Measurements from ENCODE around the gene WNK2. TPM values are rescaled to one million over a fixed set of nuclear protein-coding genes. Genes with fewer than 3 reads are reported as not detected.
A peak's percentile ranks its signal among the peaks of the same experiment; 100 is the strongest.

The WNK2 gene
- total RNA-seq, 1 experiment from 2014 or later = 69.4 TPM

DNA sequence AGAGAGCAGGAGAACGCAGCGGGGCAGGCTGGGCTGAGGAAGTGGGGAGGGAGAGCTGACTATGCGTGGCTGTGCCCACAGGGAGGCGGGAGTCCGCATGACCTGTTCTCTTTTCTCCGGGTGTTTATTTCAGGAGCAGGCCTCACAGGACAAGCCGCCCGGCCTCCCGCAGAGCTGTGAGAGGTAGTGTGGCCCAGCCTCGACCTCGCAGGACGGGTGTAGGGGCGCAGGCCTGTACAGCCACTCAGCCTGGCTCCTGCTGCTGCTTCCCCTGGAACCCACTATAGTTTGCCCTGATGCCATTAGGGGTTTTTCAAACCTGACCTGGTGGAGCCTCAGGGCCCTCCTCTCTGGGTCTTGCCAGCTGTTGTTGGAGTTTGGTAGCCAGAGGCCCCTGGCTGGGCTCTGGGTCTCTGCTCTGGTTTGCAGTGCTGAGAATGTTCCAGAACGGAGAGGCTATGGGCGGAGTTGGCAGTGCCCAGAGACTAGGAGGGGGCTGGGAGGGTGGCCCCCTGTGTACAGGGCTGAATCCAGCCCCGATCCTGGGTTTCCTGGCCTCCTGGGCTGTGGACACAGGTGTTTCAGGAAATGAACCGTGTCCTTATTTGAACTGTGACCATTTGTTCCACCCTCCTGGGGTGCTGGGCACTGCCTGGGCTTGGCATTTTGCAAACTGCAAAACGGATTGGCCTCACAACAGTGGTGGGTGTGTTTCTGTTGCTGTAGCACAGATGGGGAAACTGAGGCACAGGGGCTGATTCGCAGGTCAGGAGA, 78.8 kb downstream of the WNK2 start:
- peak; percentile 29 for DNase-seq
- TF ChIP-seq, protein P1, sequence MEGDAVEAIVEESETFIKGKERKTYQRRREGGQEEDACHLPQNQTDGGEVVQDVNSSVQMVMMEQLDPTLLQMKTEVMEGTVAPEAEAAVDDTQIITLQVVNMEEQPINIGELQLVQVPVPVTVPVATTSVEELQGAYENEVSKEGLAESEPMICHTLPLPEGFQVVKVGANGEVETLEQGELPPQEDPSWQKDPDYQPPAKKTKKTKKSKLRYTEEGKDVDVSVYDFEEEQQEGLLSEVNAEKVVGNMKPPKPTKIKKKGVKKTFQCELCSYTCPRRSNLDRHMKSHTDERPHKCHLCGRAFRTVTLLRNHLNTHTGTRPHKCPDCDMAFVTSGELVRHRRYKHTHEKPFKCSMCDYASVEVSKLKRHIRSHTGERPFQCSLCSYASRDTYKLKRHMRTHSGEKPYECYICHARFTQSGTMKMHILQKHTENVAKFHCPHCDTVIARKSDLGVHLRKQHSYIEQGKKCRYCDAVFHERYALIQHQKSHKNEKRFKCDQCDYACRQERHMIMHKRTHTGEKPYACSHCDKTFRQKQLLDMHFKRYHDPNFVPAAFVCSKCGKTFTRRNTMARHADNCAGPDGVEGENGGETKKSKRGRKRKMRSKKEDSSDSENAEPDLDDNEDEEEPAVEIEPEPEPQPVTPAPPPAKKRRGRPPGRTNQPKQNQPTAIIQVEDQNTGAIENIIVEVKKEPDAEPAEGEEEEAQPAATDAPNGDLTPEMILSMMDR (conservative IDR thresholded peaks at IDR 0.05) = no peak
- Histone ChIP-seq H3K56ac (ENCODE audit: insufficient read length, low read depth, low read length) (no peak overlapping the region), H2AK5ac (ENCODE audit: insufficient read length, low read length) (no peak overlapping the region), H3K27ac (ENCODE audit: insufficient read length, low read depth, low read length) (no peak overlapping the region), H3K4ac (ENCODE audit: low read depth, low read length) (no peak overlapping the region), H4K5ac (ENCODE audit: insufficient read length, low read depth, low read length) (no peak overlapping the region), H3K23me2 (ENCODE audit: insufficient read length, low read depth, low read length, poor library complexity, severe bottlenecking) (no peaks in the 10 kb centered on the region), H4K20me1 (ENCODE audit: control insufficient read depth, insufficient read depth, insufficient read length) (peaks cover under 1% of the 10 kb centered on the region), H2BK15ac (ENCODE audit: low read depth, low read length) (no peak overlapping the region), H3K79me1 (ENCODE audit: insufficient read depth, low read depth, low read length, poor library complexity, severe bottlenecking) (no peaks in the 10 kb centered on the region), H3K23ac (ENCODE audit: insufficient read length, low read depth, low read length) (no peak overlapping the region), H2AFZ (ENCODE audit: low read length) (no peak overlapping the region), H3K18ac (ENCODE audit: insufficient read length, low read depth, low read length) (no peak overlapping the region), H3K9ac (ENCODE audit: extremely low read depth, insufficient read length, low read length) (no peak overlapping the region), H2BK5ac (ENCODE audit: insufficient read length, low read length) (no peak overlapping the region), H2BK12ac (ENCODE audit: insufficient read length, low read depth, low read length) (no peak overlapping the region), H3K4me1 (ENCODE audit: insufficient read depth, low read length) (no peaks in the 10 kb centered on the region), H3T11ph (ENCODE audit: low read length) (no peak overlapping the region), H2BK20ac (ENCODE audit: low read depth, low read length, poor library complexity, severe bottlenecking) (no peak overlapping the region), H3K79me2 (ENCODE audit: insufficient read depth, low read length) (no peaks in the 10 kb centered on the region), H4K8ac (replicated peaks; ENCODE audit: insufficient read length, low read depth, low read length) (no peak overlapping the region), H3K9me3 (ENCODE audit: control insufficient read depth, low read depth, low read length) (no peaks in the 10 kb centered on the region), H2BK120ac (ENCODE audit: low read depth, low read length, poor library complexity, severe bottlenecking) (no peak overlapping the region), H3K14ac (ENCODE audit: insufficient read depth, low read length) (no peak overlapping the region), H4K91ac (ENCODE audit: insufficient read length, low read depth, low read length) (no peak overlapping the region), H3K27me3 (ENCODE audit: insufficient read depth, low read length) (no peaks in the 10 kb centered on the region), H3K4me2 (ENCODE audit: insufficient read depth, insufficient read length, low read length) (no peak overlapping the region)
- Mint-ChIP-seq H3K27me3 (ENCODE audit: low read depth) (no peaks in the 10 kb centered on the region; the same call in 1 of the 2 replicates), H3K9me3 (no peaks in the 10 kb centered on the region), H3K4me3 (no peak overlapping the region; a peak in 1 of 5 replicates), H3K36me3 (ENCODE audit: insufficient read depth in 1 of 3, low read depth in 3 of 3) (peaks cover 6 to 13% (median 12%) of the 10 kb centered on the region in 3 experiments; a peak in 5 of 7 replicates), H3K27ac (no peak overlapping the region), H3K4me1 (0 out of 4 replicates have a peak, but pooled peaks cover 0 to 7% of the 10 kb centered on the region in 2 experiments)
- no CpG with 5 or more reads among the region's 19 CpGs for WGBS (ENCODE audit: extremely low coverage, insufficient read length, low lambda C conversion rate)

Measured in H9 (cell line).